NCI-H2227 (cell line): ENCODE results near the gene WDR82.

Experiments
- DNase-seq: peaks from one replicate; lab custom pipeline; 2025; ENCODE audit not compliant: unreplicated experiment; lab: John Stamatoyannopoulos, UW

Gene WDR82

DNA sequence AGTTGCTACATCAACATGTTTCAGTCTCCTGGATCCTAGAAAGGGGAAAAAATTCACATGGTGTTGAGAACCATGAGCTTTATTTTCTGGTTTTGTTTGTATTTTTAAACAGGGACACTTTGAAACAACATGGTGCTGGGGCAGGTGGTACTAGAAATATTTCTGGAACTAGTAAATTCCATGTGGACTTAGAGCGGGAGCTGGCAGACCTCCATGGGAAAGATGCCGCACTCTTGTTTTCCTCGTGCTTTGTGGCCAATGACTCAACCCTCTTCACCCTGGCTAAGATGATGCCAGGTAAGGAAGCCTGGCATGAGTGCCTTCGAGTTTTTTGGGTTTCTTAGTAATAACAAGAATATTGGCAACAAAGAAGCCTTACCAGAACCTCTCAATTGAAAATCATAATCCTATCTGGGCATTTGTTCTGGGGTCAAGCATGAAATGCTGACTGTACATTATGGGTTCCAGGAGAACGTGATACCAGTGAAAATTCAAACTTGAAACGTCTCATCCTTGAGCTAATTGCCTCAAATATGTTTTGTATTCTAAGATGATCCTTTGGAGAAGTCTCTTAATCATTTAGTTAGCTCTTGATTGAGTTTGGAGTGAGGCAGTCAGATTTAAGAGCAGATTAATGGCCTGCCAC, 72.6 kb downstream of the WDR82 start:
- DNase-seq = no peak
